GM18858 (cell line): Measurements from ENCODE around the gene ESRRA.

Experiments
- ATAC-seq: cut with Tn5 transposase; IDR thresholded peaks from one replicate; pipeline ENCODE4 v1.9.1; 2021; ENCODE audit not compliant: unreplicated experiment

The ESRRA gene

DNA sequence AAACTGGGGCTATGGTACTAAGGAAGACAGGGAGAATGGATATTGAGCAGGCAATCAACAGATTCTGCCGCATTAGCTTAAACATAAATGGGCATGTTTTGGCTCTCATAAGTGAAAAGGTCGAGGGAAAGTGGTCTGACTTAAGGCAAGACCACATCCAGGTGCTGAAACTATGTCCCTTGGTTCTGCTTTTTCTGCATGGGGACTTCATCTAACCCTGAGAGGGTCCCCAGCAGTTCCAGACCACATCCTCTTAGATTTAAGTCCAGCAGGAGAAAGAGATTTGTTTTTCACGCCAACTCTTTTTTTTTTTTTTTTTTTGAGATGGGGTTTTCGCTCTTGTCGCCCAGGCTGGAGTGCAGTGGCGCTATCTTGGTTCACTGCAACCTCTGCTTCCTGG lies 59.1 kb downstream of the ESRRA start:
- no peak for ATAC-seq

DNA sequence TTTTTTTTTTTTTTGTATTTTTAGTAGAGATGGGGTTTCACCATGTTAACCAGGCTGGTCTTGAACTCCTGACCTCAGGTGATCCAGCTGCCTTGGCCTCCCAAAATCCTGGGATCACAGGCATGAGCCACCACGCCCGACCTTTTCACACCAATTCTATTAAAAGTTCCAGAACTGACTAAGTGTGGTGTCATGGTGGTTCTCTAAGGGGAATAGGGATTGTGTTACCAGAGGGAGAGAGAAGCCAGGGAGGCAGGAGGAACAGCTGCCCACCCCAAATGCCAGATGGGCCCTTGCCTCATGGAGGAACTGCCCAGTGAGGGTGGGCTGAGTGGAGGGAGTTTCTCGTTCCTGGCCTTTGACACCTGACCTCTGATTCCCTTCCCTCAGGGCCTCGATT lies 59.6 kb downstream of the ESRRA start:
- no peak for ATAC-seq
